B cell (primary cell): ENCODE data around the gene USP36. TPM values are rescaled to one million over a fixed set of nuclear protein-coding genes. Genes with fewer than 3 reads are reported as not detected.

Source experiments
- ATAC-seq: fragments of 200-7000 bp; cut with Tn5 transposase; one replicate; pipeline ENCODE4 v1.10.0; 2021; ENCODE audit warnings: low read depth, mild to moderate bottlenecking, moderate number of reproducible peaks, moderate library complexity
- CTCF ChIA-PET: fragments of 350-600 bp; sonication (Branson Sonifier 250); formaldehyde crosslinking; loops from one replicate; lab custom pipeline; 2021; ENCODE audit warnings: antibody characterized with exemption, inconsistent platforms; lab: Charles Lee
- POLR2A ChIA-PET: fragments of 350-600 bp; sonication (Branson Sonifier 250); formaldehyde crosslinking; loops from one replicate; lab custom pipeline; 2021; ENCODE audit warnings: antibody characterized with exemption; lab: Charles Lee
- DNase-seq: peaks from one replicate; pipeline ENCODE4 v3.0.0; 2013
- H2AFZ ChIP-seq: 2 replicates; pipeline ENCODE4 v1.6.1; 2012; ENCODE audit warnings: mild to moderate bottlenecking, low read depth, low read length; ENCODE audit not compliant: insufficient read depth, poor library complexity, severe bottlenecking
- H3K27ac ChIP-seq, 2 donors: 1 replicate in 1 of 2; 2 replicates in 1 of 2; pipeline ENCODE4 v1.5.1; 2012 to 2013; ENCODE audit warnings: low read length in 2 of 2, mild to moderate bottlenecking in 2 of 2, moderate library complexity in 1 of 2
- H3K27me3 ChIP-seq, 4 experiments: fragments of 200-600 bp in 1 of 4; sonication (generic) in 1 of 4; replicated peaks in 1 of 4; 1 replicate in 2 of 4; 2 replicates in 2 of 4; pipeline versions ENCODE4 v1.6.1 to v1.7.0; 2013 to 2016; ENCODE audit warnings: low read length in 3 of 4, mild to moderate bottlenecking in 2 of 4, mixed read lengths in 1 of 4, moderate library complexity in 1 of 4; ENCODE audit not compliant: insufficient read depth in 4 of 4, control insufficient read depth in 3 of 4; ENCODE audit errors: control extremely low read depth in 1 of 4
- H3K36me3 ChIP-seq, 2 experiments: replicated peaks in 1 of 2; 1 replicate in 1 of 2; 2 replicates in 1 of 2; pipeline versions ENCODE4 v1.6.1 to v1.7.1; 2013; ENCODE audit warnings: low read length in 1 of 2; ENCODE audit not compliant: insufficient read depth in 2 of 2, control insufficient read depth in 1 of 2; ENCODE audit errors: control extremely low read depth in 1 of 2, extremely low read depth in 1 of 2
- H3K4me1 ChIP-seq, 2 donors: fragments of 200-600 bp in 1 of 2; sonication (generic) in 1 of 2; 1 replicate in 1 of 2; 2 replicates in 1 of 2; pipeline versions ENCODE4 v1.5.1 to v1.6.1; 2013 to 2017; ENCODE audit warnings: low read length in 2 of 2; ENCODE audit not compliant: control insufficient read depth in 2 of 2, insufficient read depth in 2 of 2
- H3K4me2 ChIP-seq: replicated peaks from 2 replicates; pipeline ENCODE3; 2012; ENCODE audit warnings: mild to moderate bottlenecking, low read depth, low read length; ENCODE audit not compliant: poor library complexity, severe bottlenecking
- H3K4me3 ChIP-seq, 5 experiments: fragments of 200-600 bp in 1 of 5; sonication (generic) in 1 of 5; 1 replicate in 3 of 5; 2 replicates in 2 of 5; pipeline versions ENCODE4 v1.5.1 to v1.7.0; 2011 to 2016; ENCODE audit warnings: low read length in 4 of 5, mild to moderate bottlenecking in 4 of 5, low read depth in 2 of 5, control low read depth in 1 of 5, moderate library complexity in 1 of 5; ENCODE audit not compliant: insufficient read depth in 1 of 5; ENCODE audit errors: control extremely low read depth in 1 of 5, extremely low read depth in 1 of 5
- H3K79me2 ChIP-seq: fragments of 200-600 bp; sonication (generic); one replicate; pipeline ENCODE4 v1.6.0; 2016; ENCODE audit warnings: low read length; ENCODE audit not compliant: control insufficient read depth, insufficient read depth
- H3K9ac ChIP-seq: fragments of 200-600 bp; sonication (generic); 2 replicates; pipeline ENCODE4 v1.6.1; 2017; ENCODE audit warnings: mild to moderate bottlenecking, low read length, moderate library complexity
- H3K9me3 ChIP-seq, 3 donors: one replicate each; pipeline versions ENCODE4 v1.6.1 to v1.7.1; 2013; ENCODE audit warnings: low read length in 2 of 3; ENCODE audit not compliant: control insufficient read depth in 2 of 3, insufficient read depth in 1 of 3; ENCODE audit errors: control extremely low read depth in 1 of 3
- H4K20me1 ChIP-seq: 2 replicates; pipeline ENCODE4 v1.6.0; 2012; ENCODE audit warnings: mild to moderate bottlenecking, low read length; ENCODE audit not compliant: insufficient read depth, control insufficient read depth, poor library complexity, severe bottlenecking
- H3K27ac Mint-ChIP-seq: one replicate; pipeline ENCODE4 v1.8.0; 2021; ENCODE audit warnings: mixed read lengths
- H3K27me3 Mint-ChIP-seq: one replicate; pipeline ENCODE4 v1.8.0; 2021; ENCODE audit warnings: mixed read lengths
- H3K4me1 Mint-ChIP-seq: one replicate; pipeline ENCODE4 v1.8.0; 2021; ENCODE audit warnings: mixed read lengths
- H3K4me3 Mint-ChIP-seq: one replicate; pipeline ENCODE4 v1.8.0; 2021; ENCODE audit warnings: mixed read lengths
- H3K9me3 Mint-ChIP-seq: one replicate; pipeline ENCODE4 v1.8.0; 2022; ENCODE audit warnings: mixed read lengths; ENCODE audit not compliant: insufficient read depth
- CTCF ChIP-seq: fragments of 200-600 bp; IDR thresholded peaks from one replicate; pipeline ENCODE4 v1.8.0; 2022; ENCODE audit warnings: antibody characterized with exemption, mild to moderate bottlenecking
- EZH2 ChIP-seq: IDR thresholded peaks from 2 replicates; pipeline ENCODE4 v1.6.1; 2012; ENCODE audit warnings: borderline replicate concordance, low read depth, mild to moderate bottlenecking, moderate library complexity, low read length; ENCODE audit not compliant: insufficient read depth, poor library complexity, severe bottlenecking
- WGBS: methylation state at CpG from one replicate; pipeline ENCODE4 v1.1.5; 2013; ENCODE audit warnings: missing lambda C conversion rate; ENCODE audit not compliant: insufficient coverage; 5-methylcytosine and 5-hydroxymethylcytosine counted together
- intact Hi-C: fragments of 100-400 bp; cut with micrococcal nuclease; formaldehyde crosslinking; loops from one replicate; pipeline ENCODE4 v1.10.0; 2022
- polyA plus RNA-seq: library from polyadenylated mRNA; depleted of rRNA; stranded (reverse); fragments of >200 nt; gene quantifications from 2 replicates; pipeline ENCODE4 v1.2.3, GENCODE V29; 2012
- total RNA-seq, 2 donors: library from RNA; stranded (reverse); fragments of 120-200 nt in 1 of 2; gene quantifications; 1 replicate in 1 of 2; 2 replicates in 1 of 2; pipeline versions ENCODE4 v1.2.3 to v1.2.4, GENCODE V29; 2013 to 2022

The USP36 gene
- total and polyA plus RNA-seq, 2 donors (not counting 1 experiment from before 2014, with no cell fraction given): 52.2 to 137 TPM

GRCh38 chr17:78825696-78826095 is 14.9 kb downstream of the USP36 start:
- Mint-ChIP-seq H3K4me3 (no peak overlapping the region), H3K4me1 (peaks cover 7% of the 10 kb centered on the region), H3K27ac (no peak overlapping the region), H3K27me3 (no peaks in the 10 kb centered on the region), H3K9me3 (no peaks in the 10 kb centered on the region)
- peaks cover 2 to 87% of the 10 kb centered on the region in 2 experiments for H3K36me3 ChIP-seq
- 99% methylated on average over 6 of the region's 6 CpGs for WGBS
- H4K20me1 ChIP-seq: peaks cover 45% of the 10 kb centered on the region
- H3K4me2 ChIP-seq: no peak overlapping the region
- ChIA-PET CTCF (interaction anchor here (0.6 kb wide), 1 partner anchor 75 kb away, joined by 4 read pairs; no protein-coding TSS in a partner anchor), POLR2A (no interaction called here)
- ATAC-seq (no peak), DNase-seq (no peak)
- H3K9me3 ChIP-seq: no peaks in the 10 kb centered on the region
- H3K27me3 ChIP-seq: no peaks in the 10 kb centered on the region
- H3K4me1 ChIP-seq: no peaks in the 10 kb centered on the region
- intact Hi-C loops: loop anchor here (5.0 kb wide), 1 partner anchor 38 kb away; no protein-coding TSS in a partner anchor
- H3K9ac ChIP-seq: no peak overlapping the region
- H3K27ac ChIP-seq: no peak overlapping the region
- no peak for TF ChIP-seq EZH2
- TF ChIP-seq CTCF: no peak
- H3K79me2 ChIP-seq: peaks cover 48% of the 10 kb centered on the region
- no peak overlapping the region for H2AFZ ChIP-seq
- H3K4me3 ChIP-seq: no peak overlapping the region

GRCh38 chr17:78824240-78824639 is 16.4 kb downstream of the USP36 start:
- Mint-ChIP-seq H3K4me1 (peaks cover 12% of the 10 kb centered on the region), H3K27me3 (no peaks in the 10 kb centered on the region), H3K27ac (no peak overlapping the region), H3K4me3 (no peak overlapping the region), H3K9me3 (no peaks in the 10 kb centered on the region)
- Histone ChIP-seq H3K4me2 (no peak overlapping the region), H2AFZ (no peak overlapping the region), H3K79me2 (peaks cover 35% of the 10 kb centered on the region), H3K27me3 (no peaks in the 10 kb centered on the region), H3K4me1 (peaks cover 0 to 3% of the 10 kb centered on the region in 2 donors), H4K20me1 (peaks cover 38% of the 10 kb centered on the region), H3K4me3 (no peak overlapping the region), H3K9ac (no peak overlapping the region), H3K9me3 (no peaks in the 10 kb centered on the region), H3K36me3 (peaks cover 2 to 89% of the 10 kb centered on the region in 2 experiments), H3K27ac (no peak overlapping the region)
- ATAC-seq (no peak), DNase-seq (no peak)
- intact Hi-C loops: no loop called here
- 100% methylated on average over 4 of the region's 7 CpGs for WGBS
- CTCF ChIA-PET: no interaction called here
- POLR2A ChIA-PET: no interaction called here
- TF ChIP-seq CTCF: no peak
- no peak for TF ChIP-seq EZH2
